Omental fat pad (tissue), 4 donors: ENCODE measurements around the gene SSNA1. TPM values are rescaled to one million over a fixed set of nuclear protein-coding genes. Genes with fewer than 3 reads are reported as not detected.

ENCODE experiments used
- ATAC-seq: fragments of 150-250 bp; one replicate; pipeline ENCODE4 v1.9.1; 2016; ENCODE audit warnings: mild to moderate bottlenecking, moderate library complexity; ENCODE audit not compliant: low FRiP score
- DNase-seq: peaks from one replicate; pipeline ENCODE4 v3.0.0-alpha.2; 2019; ENCODE audit warnings: low spot score
- CTCF ChIP-seq, 3 donors: fragments of 450-650 bp; IDR thresholded peaks; one replicate each; pipeline ENCODE4 v1.5.1; 2016 to 2017; ENCODE audit warnings: antibody characterized with exemption in 3 of 3, mild to moderate bottlenecking in 3 of 3, moderate library complexity in 2 of 3
- total RNA-seq, 4 donors: library from RNA; depleted of rRNA; stranded (reverse); fragments of >200 nt; gene quantifications; one replicate each; pipeline ENCODE4 v1.1.0, GENCODE V29; 2016

Gene SSNA1
- total RNA-seq, 4 donors from 2014 or later = 51.2 to 78.2 (median 67.1) TPM

- TF ChIP-seq CTCF (IDR thresholded peaks at IDR 0.05) = no peak
- DNase-seq (no peak), ATAC-seq (no peak)
Observed at GRCh38 chr9:137156567-137157375, 31.7 kb upstream of the SSNA1 start.

GRCh38 chr9:137157618-137158415 lies 30.7 kb upstream of the SSNA1 start:
- ATAC-seq = no peak
- no peak for DNase-seq
- TF ChIP-seq CTCF (IDR thresholded peaks at IDR 0.05) = no peak

- DNase-seq = no peak
- TF ChIP-seq CTCF (IDR thresholded peaks at IDR 0.05) = no peak
- ATAC-seq = no peak
Observed at GRCh38 chr9:137158625-137159024, 29.9 kb upstream of the SSNA1 start.

- no peak for TF ChIP-seq CTCF (IDR thresholded peaks at IDR 0.05)
- ATAC-seq = no peak
- DNase-seq = no peak
Observed at GRCh38 chr9:137159105-137160053, 29.1 kb upstream of the SSNA1 start.

GRCh38 chr9:137160054-137160425 lies 28.4 kb upstream of the SSNA1 start:
- TF ChIP-seq CTCF (IDR thresholded peaks at IDR 0.05) = no peak
- ATAC-seq (no peak), DNase-seq (no peak)

- DNase-seq (no peak), ATAC-seq (no peak)
- TF ChIP-seq CTCF (IDR thresholded peaks at IDR 0.05) = no peak
Observed at GRCh38 chr9:137160716-137161557, 27.5 kb upstream of the SSNA1 start.
